ENCODE measurements around the gene MTMR1. TPM values are rescaled to one million over a fixed set of nuclear protein-coding genes. Genes with fewer than 3 reads are reported as not detected.
A peak's percentile ranks its signal among the peaks of the same experiment; 100 is the strongest.

Gene MTMR1
- total RNA-seq, 1 experiment from 2014 or later, result 33.2 TPM

DNA sequence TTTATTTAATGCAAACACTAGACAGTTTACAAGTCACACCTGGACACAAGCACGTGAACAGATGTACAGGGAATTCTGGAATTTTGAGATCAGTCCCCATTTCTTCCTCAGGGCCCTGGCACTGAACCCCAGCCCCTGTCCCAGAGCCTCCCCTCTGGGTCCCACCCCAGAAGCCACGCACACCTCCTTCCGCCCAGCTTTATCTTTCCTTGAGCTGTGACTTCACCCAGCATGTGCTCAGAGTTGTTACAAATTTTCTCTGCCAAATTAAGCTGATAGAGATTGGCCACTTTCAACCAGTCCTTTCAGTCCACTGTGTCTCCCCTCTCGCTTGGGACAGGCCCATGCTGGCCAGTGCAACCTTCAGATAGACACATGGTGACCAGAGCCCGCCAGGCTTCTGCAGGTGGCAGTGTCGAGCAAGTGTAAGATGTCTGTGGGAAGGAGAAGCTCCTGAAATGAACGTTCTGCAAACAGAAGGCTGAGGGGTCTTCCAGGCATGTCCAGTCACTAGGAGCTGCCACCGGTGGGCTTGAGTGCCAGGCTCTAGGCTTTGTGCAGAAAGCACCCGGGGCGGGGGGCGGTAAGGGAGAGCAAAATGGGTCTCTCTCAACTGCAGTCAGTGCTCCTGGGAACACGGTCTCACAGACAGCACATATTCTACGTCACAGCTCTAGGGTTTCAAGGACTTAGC is 73.3 kb downstream of the MTMR1 start:
- H4K20me1 ChIP-seq (ENCODE audit: insufficient read depth, low read depth, low read length), result no peaks in the 10 kb centered on the region
- H3K9ac ChIP-seq (ENCODE audit: low read length), result no peak overlapping the region
- H3K27me3 ChIP-seq (ENCODE audit: low read length), result no peaks in the 10 kb centered on the region
- H3K36me3 ChIP-seq (ENCODE audit: insufficient read depth, low read length), result 0 out of 2 replicates have a peak, but pooled peaks cover 5% of the 10 kb centered on the region
- peak; percentile 51 for DNase-seq
- H2AFZ ChIP-seq (ENCODE audit: low read length), result no peak overlapping the region
- H3K4me1 ChIP-seq (ENCODE audit: low read length), result no peaks in the 10 kb centered on the region
- H3K9me2 ChIP-seq (replicated peaks; ENCODE audit: insufficient read depth, low read length), result no peaks in the 10 kb centered on the region
- H3K79me2 ChIP-seq (ENCODE audit: low read length), result no peaks in the 10 kb centered on the region
- H3K27ac ChIP-seq (ENCODE audit: low read length), result no peak overlapping the region
- H3K9me3 ChIP-seq (ENCODE audit: low read length), result no peaks in the 10 kb centered on the region
- H3K4me2 ChIP-seq (ENCODE audit: low read depth, low read length, poor library complexity, severe bottlenecking), result no peak overlapping the region
- no peak overlapping the region for H3K4me3 ChIP-seq (ENCODE audit: low read length)

DNA sequence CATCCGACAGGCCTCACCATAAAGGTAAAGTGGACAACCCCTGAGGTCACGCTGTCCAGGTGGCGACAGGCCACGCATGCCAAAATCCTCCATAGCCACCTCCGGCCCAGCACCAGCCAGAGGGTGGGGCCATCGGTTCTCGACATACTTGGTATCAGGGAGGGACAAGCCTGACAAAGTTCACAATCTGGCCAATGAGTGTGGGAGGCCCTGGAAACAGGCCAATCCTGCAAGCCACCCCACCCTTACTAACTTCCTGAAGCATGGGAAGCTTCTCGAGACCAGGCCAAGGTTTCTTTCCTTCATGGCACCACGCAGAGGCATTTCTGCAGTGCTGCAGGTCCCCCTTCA is 73.8 kb downstream of the MTMR1 start:
- Histone ChIP-seq H3K4me3 (ENCODE audit: low read length) (no peak overlapping the region), H3K4me1 (ENCODE audit: low read length) (no peaks in the 10 kb centered on the region), H3K79me2 (ENCODE audit: low read length) (no peaks in the 10 kb centered on the region), H3K9ac (ENCODE audit: low read length) (no peak overlapping the region), H3K27ac (ENCODE audit: low read length) (no peak overlapping the region), H2AFZ (ENCODE audit: low read length) (no peak overlapping the region), H3K4me2 (ENCODE audit: low read depth, low read length, poor library complexity, severe bottlenecking) (no peak overlapping the region), H3K9me2 (replicated peaks; ENCODE audit: insufficient read depth, low read length) (no peaks in the 10 kb centered on the region), H3K36me3 (ENCODE audit: insufficient read depth, low read length) (0 out of 2 replicates have a peak, but pooled peaks cover 5% of the 10 kb centered on the region), H4K20me1 (ENCODE audit: insufficient read depth, low read depth, low read length) (no peaks in the 10 kb centered on the region), H3K27me3 (ENCODE audit: low read length) (no peaks in the 10 kb centered on the region), H3K9me3 (ENCODE audit: low read length) (no peaks in the 10 kb centered on the region)
- no peak for DNase-seq

DNA sequence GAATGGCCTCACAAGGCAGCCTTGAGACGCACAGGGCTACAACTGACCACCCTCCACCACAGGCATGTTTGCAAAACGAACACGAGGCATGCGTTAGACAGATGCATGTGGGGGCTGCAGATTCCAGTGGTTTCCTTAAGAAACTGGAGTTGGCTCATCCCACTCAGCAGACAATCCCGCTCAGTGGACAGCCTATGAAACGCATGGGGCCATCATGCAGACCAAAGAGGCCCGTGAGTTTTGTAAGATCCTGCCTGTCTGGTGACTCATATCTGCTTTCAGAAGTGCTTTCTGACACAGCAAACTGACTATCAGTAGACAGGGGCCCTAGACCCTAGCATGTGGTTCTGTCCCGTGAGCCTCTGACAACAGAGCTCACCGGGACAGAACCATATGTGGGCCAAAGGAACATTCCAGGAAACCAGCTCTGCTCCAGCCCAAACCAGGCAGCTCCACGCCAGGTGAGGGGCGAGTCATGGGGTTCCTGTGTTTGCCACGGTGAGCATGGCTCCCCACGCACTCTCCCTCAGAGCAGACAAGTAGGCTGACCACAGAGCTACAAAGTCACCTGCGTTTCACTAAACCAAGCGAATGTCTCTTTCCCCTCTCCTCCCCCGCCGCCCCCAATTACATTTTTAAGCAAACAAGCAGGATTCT is 74.4 kb downstream of the MTMR1 start:
- H3K27ac ChIP-seq (ENCODE audit: low read length), result no peak overlapping the region
- no peaks in the 10 kb centered on the region for H4K20me1 ChIP-seq (ENCODE audit: insufficient read depth, low read depth, low read length)
- H3K9ac ChIP-seq (ENCODE audit: low read length), result no peak overlapping the region
- no peaks in the 10 kb centered on the region for H3K9me2 ChIP-seq (replicated peaks; ENCODE audit: insufficient read depth, low read length)
- no peaks in the 10 kb centered on the region for H3K4me1 ChIP-seq (ENCODE audit: low read length)
- H3K79me2 ChIP-seq (ENCODE audit: low read length), result no peaks in the 10 kb centered on the region
- H3K36me3 ChIP-seq (ENCODE audit: insufficient read depth, low read length), result 0 out of 2 replicates have a peak, but pooled peaks cover 5% of the 10 kb centered on the region
- H2AFZ ChIP-seq (ENCODE audit: low read length), result no peak overlapping the region
- no peaks in the 10 kb centered on the region for H3K9me3 ChIP-seq (ENCODE audit: low read length)
- no peak overlapping the region for H3K4me3 ChIP-seq (ENCODE audit: low read length)
- H3K27me3 ChIP-seq (ENCODE audit: low read length), result no peaks in the 10 kb centered on the region
- no peak overlapping the region for H3K4me2 ChIP-seq (ENCODE audit: low read depth, low read length, poor library complexity, severe bottlenecking)
- DNase-seq, result no peak

DNA sequence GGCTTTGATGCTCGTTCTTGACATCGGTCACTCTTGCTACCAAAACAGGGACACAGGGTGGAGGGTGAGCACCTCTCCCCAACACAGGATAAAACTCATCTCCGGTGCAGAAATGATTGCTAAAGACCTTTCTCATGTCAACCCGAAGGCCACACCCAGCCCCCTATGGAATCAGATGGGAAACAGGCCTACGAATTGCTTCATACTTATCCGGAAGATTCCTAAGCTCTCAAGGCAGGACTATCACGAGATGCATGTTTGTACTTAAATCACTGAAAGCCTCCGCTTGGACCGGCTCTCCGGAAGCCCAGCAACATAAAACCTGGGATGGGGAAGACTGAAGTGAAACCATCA is 74.9 kb downstream of the MTMR1 start:
- Histone ChIP-seq H3K27me3 (ENCODE audit: low read length) (no peaks in the 10 kb centered on the region), H3K4me1 (ENCODE audit: low read length) (no peaks in the 10 kb centered on the region), H3K4me3 (ENCODE audit: low read length) (no peak overlapping the region), H4K20me1 (ENCODE audit: insufficient read depth, low read depth, low read length) (no peaks in the 10 kb centered on the region), H3K9me3 (ENCODE audit: low read length) (no peaks in the 10 kb centered on the region), H3K9me2 (replicated peaks; ENCODE audit: insufficient read depth, low read length) (no peaks in the 10 kb centered on the region), H3K79me2 (ENCODE audit: low read length) (no peaks in the 10 kb centered on the region), H2AFZ (ENCODE audit: low read length) (no peak overlapping the region), H3K9ac (ENCODE audit: low read length) (no peak overlapping the region), H3K36me3 (ENCODE audit: insufficient read depth, low read length) (0 out of 2 replicates have a peak, but pooled peaks cover 5% of the 10 kb centered on the region), H3K4me2 (ENCODE audit: low read depth, low read length, poor library complexity, severe bottlenecking) (no peak overlapping the region), H3K27ac (ENCODE audit: low read length) (no peak overlapping the region)
- no peak for DNase-seq

- Histone ChIP-seq H3K4me2 (ENCODE audit: low read depth, low read length, poor library complexity, severe bottlenecking) (no peak overlapping the region), H3K27me3 (ENCODE audit: low read length) (no peaks in the 10 kb centered on the region), H3K9me3 (ENCODE audit: low read length) (no peaks in the 10 kb centered on the region), H3K9ac (ENCODE audit: low read length) (no peak overlapping the region), H3K9me2 (replicated peaks; ENCODE audit: insufficient read depth, low read length) (no peaks in the 10 kb centered on the region), H3K36me3 (ENCODE audit: insufficient read depth, low read length) (0 out of 2 replicates have a peak, but pooled peaks cover 5% of the 10 kb centered on the region), H2AFZ (ENCODE audit: low read length) (no peak overlapping the region), H3K4me3 (ENCODE audit: low read length) (no peak overlapping the region), H3K4me1 (ENCODE audit: low read length) (no peaks in the 10 kb centered on the region), H3K79me2 (ENCODE audit: low read length) (no peaks in the 10 kb centered on the region), H3K27ac (ENCODE audit: low read length) (no peak overlapping the region), H4K20me1 (ENCODE audit: insufficient read depth, low read depth, low read length) (no peaks in the 10 kb centered on the region)
- no peak for DNase-seq
Observed at GRCh38 chrX:150768580-150769190, 75.5 kb downstream of the MTMR1 start.

- H3K9me3 ChIP-seq (ENCODE audit: low read length), result no peaks in the 10 kb centered on the region
- no peak overlapping the region for H3K9ac ChIP-seq (ENCODE audit: low read length)
- no peak overlapping the region for H3K4me2 ChIP-seq (ENCODE audit: low read depth, low read length, poor library complexity, severe bottlenecking)
- no peaks in the 10 kb centered on the region for H3K27me3 ChIP-seq (ENCODE audit: low read length)
- H3K79me2 ChIP-seq (ENCODE audit: low read length), result no peaks in the 10 kb centered on the region
- no peak overlapping the region for H3K27ac ChIP-seq (ENCODE audit: low read length)
- H4K20me1 ChIP-seq (ENCODE audit: insufficient read depth, low read depth, low read length), result no peaks in the 10 kb centered on the region
- H3K36me3 ChIP-seq (ENCODE audit: insufficient read depth, low read length), result 0 out of 2 replicates have a peak, but pooled peaks cover 5% of the 10 kb centered on the region
- no peak for DNase-seq
- no peak overlapping the region for H2AFZ ChIP-seq (ENCODE audit: low read length)
- H3K4me1 ChIP-seq (ENCODE audit: low read length), result no peaks in the 10 kb centered on the region
- H3K4me3 ChIP-seq (ENCODE audit: low read length), result no peak overlapping the region
- no peaks in the 10 kb centered on the region for H3K9me2 ChIP-seq (replicated peaks; ENCODE audit: insufficient read depth, low read length)
Observed at GRCh38 chrX:150769408-150769807, 76.2 kb downstream of the MTMR1 start.

DNA sequence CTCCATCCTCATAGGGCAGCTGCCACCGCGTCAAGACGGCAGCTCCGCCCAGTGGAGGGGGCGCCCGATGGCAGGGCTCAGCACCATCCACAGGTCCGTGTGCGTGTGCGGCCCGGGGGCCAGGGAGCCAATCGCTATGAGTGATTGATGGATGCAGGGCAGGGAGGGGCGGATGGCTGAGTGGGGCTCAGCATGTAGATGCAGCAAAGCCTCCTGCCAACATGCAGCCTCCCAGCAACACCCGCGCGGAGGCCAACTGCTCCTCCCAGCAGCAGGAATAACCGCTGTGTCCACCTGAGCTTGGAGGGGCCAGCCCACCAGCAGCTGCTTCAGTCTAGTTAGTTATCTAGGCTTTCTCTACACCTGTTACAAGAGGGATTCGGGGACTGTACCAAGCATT is 77.4 kb downstream of the MTMR1 start:
- Histone ChIP-seq H3K79me2 (ENCODE audit: low read length) (no peaks in the 10 kb centered on the region), H3K4me1 (ENCODE audit: low read length) (no peaks in the 10 kb centered on the region), H2AFZ (ENCODE audit: low read length) (no peak overlapping the region), H3K4me2 (ENCODE audit: low read depth, low read length, poor library complexity, severe bottlenecking) (no peak overlapping the region), H3K36me3 (ENCODE audit: insufficient read depth, low read length) (no peaks in the 10 kb centered on the region), H3K9me3 (ENCODE audit: low read length) (no peaks in the 10 kb centered on the region), H3K27me3 (ENCODE audit: low read length) (no peaks in the 10 kb centered on the region), H3K4me3 (ENCODE audit: low read length) (no peak overlapping the region), H4K20me1 (ENCODE audit: insufficient read depth, low read depth, low read length) (no peaks in the 10 kb centered on the region), H3K9me2 (replicated peaks; ENCODE audit: insufficient read depth, low read length) (no peaks in the 10 kb centered on the region), H3K9ac (ENCODE audit: low read length) (no peak overlapping the region), H3K27ac (ENCODE audit: low read length) (no peak overlapping the region)
- DNase-seq, result no peak

DNA sequence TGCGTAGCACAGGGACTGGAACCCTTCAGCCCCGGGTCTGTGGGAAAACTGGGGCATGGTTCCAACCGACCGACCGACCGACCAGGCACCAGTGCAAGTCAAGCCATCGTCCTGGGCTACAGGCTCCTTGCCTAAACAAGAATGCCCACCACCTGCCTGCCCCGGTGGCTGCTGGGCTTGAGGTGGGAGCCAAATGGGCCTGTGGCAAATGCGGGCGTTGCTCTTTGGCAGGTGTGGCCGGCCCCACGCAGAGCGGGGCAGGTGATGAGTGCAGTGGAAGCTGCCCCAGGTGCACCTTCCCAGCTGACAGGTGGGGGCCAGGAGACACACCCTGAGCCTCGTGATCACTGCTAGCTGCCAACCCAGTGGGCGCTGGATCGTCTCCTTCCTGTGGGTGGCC is 77.9 kb downstream of the MTMR1 start:
- no peak overlapping the region for H3K9ac ChIP-seq (ENCODE audit: low read length)
- H3K4me2 ChIP-seq (ENCODE audit: low read depth, low read length, poor library complexity, severe bottlenecking), result no peak overlapping the region
- H3K36me3 ChIP-seq (ENCODE audit: insufficient read depth, low read length), result no peaks in the 10 kb centered on the region
- no peaks in the 10 kb centered on the region for H3K9me3 ChIP-seq (ENCODE audit: low read length)
- no peaks in the 10 kb centered on the region for H3K79me2 ChIP-seq (ENCODE audit: low read length)
- H3K4me1 ChIP-seq (ENCODE audit: low read length), result no peaks in the 10 kb centered on the region
- DNase-seq, result no peak
- no peaks in the 10 kb centered on the region for H3K27me3 ChIP-seq (ENCODE audit: low read length)
- H3K27ac ChIP-seq (ENCODE audit: low read length), result no peak overlapping the region
- no peak overlapping the region for H3K4me3 ChIP-seq (ENCODE audit: low read length)
- no peaks in the 10 kb centered on the region for H4K20me1 ChIP-seq (ENCODE audit: insufficient read depth, low read depth, low read length)
- no peak overlapping the region for H2AFZ ChIP-seq (ENCODE audit: low read length)
- no peaks in the 10 kb centered on the region for H3K9me2 ChIP-seq (replicated peaks; ENCODE audit: insufficient read depth, low read length)
